IMR-90 (cell line): ENCODE results near the gene CCDC88B. TPM values are rescaled to one million over a fixed set of nuclear protein-coding genes. Genes with fewer than 3 reads are reported as not detected.

Experiments used
- ATAC-seq: fragments of 200-7000 bp; cut with Tn5 transposase; 2 replicates; pipeline ENCODE4 v1.9.1; 2020; ENCODE audit warnings: low read depth, mild to moderate bottlenecking, moderate library complexity
- BruUV-seq: library from RNA; stranded (reverse); fragments of 400-500 nt; replicated peaks from 2 replicates; lab custom pipeline; 2021; lab: Mats Ljungman, UMichigan
- CTCF ChIA-PET: fragments of 300-600 bp; formaldehyde crosslinking; extraction: SDS; loops from one replicate; lab custom pipeline; 2021; ENCODE audit warnings: antibody characterized with exemption; lab: Yijun Ruan, JAX
- POLR2A ChIA-PET: fragments of 300-600 bp; sonication (Branson Sonifier 250); formaldehyde crosslinking; loops from one replicate; lab custom pipeline; 2022; ENCODE audit warnings: antibody characterized with exemption; ENCODE audit not compliant: unreplicated experiment; lab: Charles Lee
- DNase-seq: peaks from one replicate; pipeline ENCODE4 v3.0.0; 2013
- H2AFZ ChIP-seq: replicated peaks from 2 replicates; pipeline ENCODE3; 2013; ENCODE audit warnings: low read length, mild to moderate bottlenecking; ENCODE audit not compliant: poor library complexity
- H2AK5ac ChIP-seq: 2 replicates; pipeline ENCODE4 v1.6.1; 2013; ENCODE audit warnings: low read depth, low read length, inconsistent platforms
- H2AK9ac ChIP-seq: replicated peaks from 2 replicates; pipeline ENCODE3; 2013; ENCODE audit warnings: mild to moderate bottlenecking, low read depth, low read length, moderate library complexity; ENCODE audit not compliant: poor library complexity
- H2BK120ac ChIP-seq: 2 replicates; pipeline ENCODE4 v1.6.1; 2013; ENCODE audit warnings: low read depth, low read length, inconsistent platforms
- H2BK15ac ChIP-seq: 3 replicates; pipeline ENCODE4 v1.6.1; 2013; ENCODE audit warnings: low read depth, low read length, inconsistent platforms
- H2BK20ac ChIP-seq: 2 replicates; pipeline ENCODE4 v1.6.1; 2013; ENCODE audit warnings: low read depth, mild to moderate bottlenecking, inconsistent platforms, low read length, moderate library complexity
- H2BK5ac ChIP-seq: 2 replicates; pipeline ENCODE4 v1.6.1; 2013; ENCODE audit warnings: mild to moderate bottlenecking, low read depth, low read length, inconsistent platforms; ENCODE audit not compliant: poor library complexity, severe bottlenecking
- H3K14ac ChIP-seq: replicated peaks from 2 replicates; pipeline ENCODE4 v1.6.1; 2013; ENCODE audit warnings: low read depth, low read length, inconsistent platforms
- H3K18ac ChIP-seq: 2 replicates; pipeline ENCODE4 v1.6.1; 2013; ENCODE audit warnings: low read depth, low read length, control low read depth
- H3K23ac ChIP-seq: 2 replicates; pipeline ENCODE4 v1.6.1; 2013; ENCODE audit warnings: low read depth, low read length, inconsistent platforms
- H3K27ac ChIP-seq: 2 replicates; pipeline ENCODE4 v1.5.1; 2013; ENCODE audit warnings: mild to moderate bottlenecking, control low read depth, low read length; ENCODE audit not compliant: insufficient read depth
- H3K27me3 ChIP-seq: 2 replicates; pipeline ENCODE4 v1.6.1; 2013; ENCODE audit warnings: low read length; ENCODE audit not compliant: control insufficient read depth, insufficient read depth
- H3K36me3 ChIP-seq: 2 replicates; pipeline ENCODE4 v1.6.1; 2013; ENCODE audit warnings: low read length, mixed read lengths; ENCODE audit not compliant: control insufficient read depth, insufficient read depth
- H3K4ac ChIP-seq: 2 replicates; pipeline ENCODE4 v1.6.1; 2013; ENCODE audit warnings: low read depth, low read length, inconsistent platforms
- H3K4me1 ChIP-seq: 2 replicates; pipeline ENCODE4 v1.6.1; 2013; ENCODE audit warnings: low read length, mixed read lengths; ENCODE audit not compliant: control insufficient read depth, insufficient read depth
- H3K4me2 ChIP-seq: 2 replicates; pipeline ENCODE4 v1.6.1; 2013; ENCODE audit warnings: low read depth, mild to moderate bottlenecking, control low read depth, low read length, moderate library complexity
- H3K4me3 ChIP-seq: 2 replicates; pipeline ENCODE4 v1.5.1; 2013; ENCODE audit warnings: low read depth, mild to moderate bottlenecking, control low read depth, low read length, moderate library complexity; ENCODE audit not compliant: insufficient read depth
- H3K56ac ChIP-seq: 2 replicates; pipeline ENCODE4 v1.6.1; 2013; ENCODE audit warnings: low read length, inconsistent platforms; ENCODE audit not compliant: insufficient read depth; ENCODE audit errors: extremely low read depth
- H3K79me1 ChIP-seq, 2 experiments: 2 replicates each; pipeline ENCODE4 v1.6.1; 2013; ENCODE audit warnings: low read length in 2 of 2, inconsistent platforms in 1 of 2, low read depth in 1 of 2
- H3K9ac ChIP-seq: 2 replicates; pipeline ENCODE4 v1.6.1; 2013; ENCODE audit warnings: low read depth, low read length, control low read depth
- H3K9me1 ChIP-seq: 2 replicates; pipeline ENCODE4 v1.6.1; 2013; ENCODE audit warnings: low read length, inconsistent platforms; ENCODE audit not compliant: insufficient read depth
- H3K9me3 ChIP-seq: 2 replicates; pipeline ENCODE4 v1.6.1; 2013; ENCODE audit warnings: low read length; ENCODE audit not compliant: control insufficient read depth, insufficient read depth
- H4K20me1 ChIP-seq: 2 replicates; pipeline ENCODE4 v1.6.1; 2013; ENCODE audit warnings: low read length, inconsistent platforms; ENCODE audit not compliant: insufficient read depth
- H4K5ac ChIP-seq: 2 replicates; pipeline ENCODE4 v1.6.1; 2013; ENCODE audit warnings: mild to moderate bottlenecking, low read depth, low read length, control low read depth
- H4K8ac ChIP-seq, 2 experiments: 2 replicates each; pipeline ENCODE4 v1.6.1; 2013; ENCODE audit warnings: low read depth in 2 of 2, low read length in 2 of 2, control low read depth in 1 of 2, inconsistent platforms in 1 of 2
- H4K91ac ChIP-seq: 2 replicates; pipeline ENCODE4 v1.6.1; 2013; ENCODE audit warnings: low read depth, low read length, inconsistent platforms; ENCODE audit not compliant: insufficient read depth
- BHLHE40 ChIP-seq: fragments of 150-350 bp; IDR thresholded peaks from 2 replicates; pipeline ENCODE4 v1.6.1; 2016; ENCODE audit warnings: mild to moderate bottlenecking, low read depth, low read length
- CEBPB ChIP-seq: IDR thresholded peaks from 2 replicates; pipeline ENCODE4 v1.6.1; 2012; ENCODE audit warnings: low read depth, low read length, improper control_type of control experiment
- FOS ChIP-seq: fragments of 150-350 bp; IDR thresholded peaks from 2 replicates; pipeline ENCODE4 v1.6.1; 2016; ENCODE audit warnings: low read depth, low read length
- MAFK ChIP-seq: IDR thresholded peaks from 2 replicates; pipeline ENCODE4 v1.6.1; 2012; ENCODE audit warnings: low read depth, low read length, improper control_type of control experiment
- POLR2A ChIP-seq: IDR thresholded peaks from 2 replicates; pipeline ENCODE4 v1.6.1; 2012; ENCODE audit warnings: mild to moderate bottlenecking, low read depth, low read length
- RAD21 ChIP-seq: IDR thresholded peaks from 2 replicates; pipeline ENCODE4 v1.6.1; 2012; ENCODE audit warnings: low read length, improper control_type of control experiment
- WGBS, 2 experiments: methylation state at CpG; one replicate each; pipeline versions ENCODE4 v1.1.5 to v1.1.7; 2013; ENCODE audit warnings: missing lambda C conversion rate in 2 of 2; ENCODE audit not compliant: insufficient read length in 1 of 2; ENCODE audit errors: extremely low coverage in 2 of 2; 5-methylcytosine and 5-hydroxymethylcytosine counted together
- dilution Hi-C: fragments of 300-500 bp; cut with HindIII; formaldehyde crosslinking; loops from one replicate; pipeline ENCODE4 v1.14.3; 2018; ENCODE audit warnings: low sequenced_read_pairs; ENCODE audit not compliant: unreplicated experiment
- in situ Hi-C: fragments of 300-500 bp; cut with MboI; formaldehyde crosslinking; loops from 3 replicates; pipeline ENCODE4 v1.14.3; 2019; ENCODE audit warnings: low sequenced_read_pairs, inconsistent platforms, mixed read lengths
- intact Hi-C: fragments of 100-400 bp; cut with micrococcal nuclease; formaldehyde crosslinking; loops from 2 replicates; pipeline ENCODE4 v1.10.0; 2022
- polyA plus RNA-seq, 3 experiments: library from polyadenylated mRNA; depleted of rRNA; stranded (reverse); fragments of >200 nt; gene quantifications; 2 replicates each; pipeline ENCODE4 v1.2.3, GENCODE V29; 2012; ENCODE audit warnings: low replicate concordance in 1 of 3
- total RNA-seq: library from RNA; depleted of rRNA; stranded (reverse); fragments of >200 nt; gene quantifications from 2 replicates; pipeline ENCODE4 v1.2.3, GENCODE V29; 2012

Gene CCDC88B
- total and polyA plus RNA-seq, 2 of the 4 experiments (the other 2 are of a cell fraction) = 1.3 to 2.5 TPM

DNA sequence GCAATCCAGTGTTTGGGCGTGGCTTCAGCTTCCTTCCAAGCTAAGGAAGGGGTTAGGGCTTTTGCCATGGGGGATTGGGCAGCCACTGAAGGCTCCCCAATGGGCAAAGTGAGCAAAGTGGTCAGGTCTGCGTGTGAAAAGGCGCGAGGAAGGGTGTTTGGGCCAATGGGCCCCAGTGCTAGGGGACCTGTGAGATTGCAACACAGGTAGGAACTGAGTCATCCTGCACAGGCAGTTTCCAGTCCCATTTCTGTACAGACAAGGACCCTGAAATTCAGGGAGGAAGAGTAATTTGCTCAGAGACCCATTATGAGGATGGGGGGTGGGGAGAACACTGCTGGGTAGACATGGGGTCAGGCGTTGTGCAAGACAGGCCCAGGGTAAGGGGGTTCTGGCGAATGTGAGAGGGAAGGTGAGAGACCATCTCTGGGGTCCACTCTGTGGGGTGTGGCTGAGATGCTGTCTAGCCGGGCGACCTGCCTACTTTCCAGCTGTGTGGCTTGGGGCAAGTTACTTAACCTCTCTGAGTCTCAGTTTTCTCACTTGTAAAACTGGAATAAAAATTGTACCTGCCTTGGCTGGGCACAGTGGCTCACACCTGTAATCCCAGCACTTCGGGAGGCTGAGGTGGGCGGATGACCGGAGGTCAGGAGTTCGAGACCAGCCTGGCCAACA, 7.3 kb downstream of the CCDC88B start:
- WGBS, 2 experiments = 83% methylated on average over 2 of the region's 12 CpGs; no CpG with 5 or more reads in 1 of the 2 experiments
- no peak overlapping the region for H3K27ac ChIP-seq
- no peak overlapping the region for H3K4ac ChIP-seq
- ATAC-seq (no peak), DNase-seq (no peak)
- H2AK5ac ChIP-seq = no peak overlapping the region
- peaks cover under 1% of the 10 kb centered on the region for H3K4me1 ChIP-seq
- peaks cover 2% of the 10 kb centered on the region; the same call in 1 of the 2 replicates for H3K27me3 ChIP-seq
- H2BK20ac ChIP-seq = no peak overlapping the region
- H3K18ac ChIP-seq = no peak overlapping the region
- H2AFZ ChIP-seq = peak overlapping the region; percentile 23
- H3K9me1 ChIP-seq = no peaks in the 10 kb centered on the region
- H3K4me2 ChIP-seq = no peak overlapping the region
- intact Hi-C loops = no loop called here
- H2BK120ac ChIP-seq = no peak overlapping the region
- no peaks in the 10 kb centered on the region for H3K9me3 ChIP-seq
- no peak overlapping the region for H4K91ac ChIP-seq
- H3K56ac ChIP-seq = no peak overlapping the region
- no peaks in the 10 kb centered on the region for H3K79me1 ChIP-seq
- peak overlapping the region; percentile 15 for H2AK9ac ChIP-seq
- H2BK5ac ChIP-seq = no peak overlapping the region
- dilution Hi-C loops = no loop called here
- H3K14ac ChIP-seq = no peak overlapping the region
- no peak overlapping the region for H3K23ac ChIP-seq
- no peak for TF ChIP-seq POLR2A
- no peak for TF ChIP-seq BHLHE40
- no peak for TF ChIP-seq FOS
- peak; percentile 75 for TF ChIP-seq CEBPB
- TF ChIP-seq MAFK = no peak
- TF ChIP-seq RAD21 = no peak
- ChIA-PET CTCF (interaction anchor here (0.5 kb wide), 1 partner anchor 143 kb away, joined by 3 read pairs; no protein-coding TSS in a partner anchor), POLR2A (no interaction called here)
- H4K20me1 ChIP-seq = no peaks in the 10 kb centered on the region
- H3K9ac ChIP-seq = no peak overlapping the region
- no peaks in the 10 kb centered on the region for H3K36me3 ChIP-seq
- in situ Hi-C loops = no loop called here
- H3K4me3 ChIP-seq = no peak overlapping the region
- BruUV-seq = no TSS peak
- no peak overlapping the region for H4K8ac ChIP-seq
- no peak overlapping the region for H4K5ac ChIP-seq
- H2BK15ac ChIP-seq = no peak overlapping the region
